EH (cell line): ENCODE results near the gene PDE8B.

Experiments used
- DNase-seq: peaks from one replicate; pipeline ENCODE4 v3.0.0-alpha.2; 2015; ENCODE audit warnings: low read depth

Gene PDE8B

DNA sequence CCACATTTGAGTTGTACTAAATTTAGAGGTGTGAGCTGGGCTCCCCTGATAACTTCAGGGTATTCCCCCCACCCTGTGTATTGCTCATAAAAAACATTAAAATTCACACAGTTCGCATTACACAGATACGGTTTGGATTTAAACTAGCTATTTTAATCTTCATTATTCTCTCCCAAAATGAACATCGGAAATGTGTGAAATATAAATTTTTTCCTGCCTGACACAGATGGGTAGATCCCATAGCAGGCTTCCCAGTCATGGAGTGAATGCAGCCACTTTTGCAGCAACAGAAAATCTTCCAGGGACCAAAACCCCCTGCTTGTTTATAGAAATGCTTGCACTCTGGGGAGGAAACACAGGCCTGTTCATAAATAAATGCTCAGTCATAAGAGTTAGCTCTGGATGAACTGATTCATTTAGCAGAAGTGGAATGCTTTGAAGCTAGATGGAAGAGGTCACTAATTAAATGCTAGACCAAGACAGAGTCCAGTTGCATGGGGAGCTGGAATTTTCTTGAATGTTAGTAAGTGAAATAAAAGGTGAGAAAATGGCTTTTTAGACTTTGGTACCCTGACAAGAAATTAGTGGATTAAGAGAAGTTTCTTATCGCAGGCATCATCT is 115.6 kb downstream of the PDE8B start:
- peak; percentile 34 for DNase-seq

GRCh38 chr5:77326986-77327734 is 116.7 kb downstream of the PDE8B start:
- DNase-seq = no peak

DNA sequence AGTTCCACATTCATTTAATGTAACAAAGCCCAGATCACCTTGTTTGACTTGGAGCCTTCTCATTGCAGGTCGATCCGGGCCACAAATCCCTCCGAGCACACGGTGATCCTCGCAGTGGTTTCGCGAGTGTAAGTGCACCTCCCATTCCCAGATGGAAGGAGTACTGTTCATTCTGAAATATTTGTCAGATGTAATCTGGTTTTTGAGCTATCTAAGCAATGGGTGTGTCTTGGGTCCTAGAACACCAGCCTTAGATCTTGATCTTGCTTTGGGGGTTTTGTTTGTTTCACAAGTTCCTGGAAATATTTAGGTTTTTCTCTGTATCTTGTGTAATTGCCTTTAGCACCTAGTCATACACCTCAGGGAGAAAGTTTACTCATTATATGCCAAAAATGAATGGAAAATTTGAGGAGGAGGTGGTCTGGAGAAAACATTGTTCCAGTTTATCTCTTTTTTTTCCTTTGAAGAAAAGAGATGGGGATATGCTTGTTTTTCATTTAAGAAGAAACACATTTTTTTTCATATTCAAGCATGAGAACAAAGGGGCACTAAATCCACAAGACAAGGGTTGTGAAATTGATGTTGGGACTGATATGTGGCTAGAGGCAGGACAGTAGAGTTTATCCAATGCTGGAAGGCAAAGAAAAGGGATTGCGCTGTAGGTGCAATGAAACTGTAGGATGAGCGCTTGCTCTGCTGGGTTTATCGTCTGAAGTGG is 118.6 kb downstream of the PDE8B start:
- no peak for DNase-seq

DNA sequence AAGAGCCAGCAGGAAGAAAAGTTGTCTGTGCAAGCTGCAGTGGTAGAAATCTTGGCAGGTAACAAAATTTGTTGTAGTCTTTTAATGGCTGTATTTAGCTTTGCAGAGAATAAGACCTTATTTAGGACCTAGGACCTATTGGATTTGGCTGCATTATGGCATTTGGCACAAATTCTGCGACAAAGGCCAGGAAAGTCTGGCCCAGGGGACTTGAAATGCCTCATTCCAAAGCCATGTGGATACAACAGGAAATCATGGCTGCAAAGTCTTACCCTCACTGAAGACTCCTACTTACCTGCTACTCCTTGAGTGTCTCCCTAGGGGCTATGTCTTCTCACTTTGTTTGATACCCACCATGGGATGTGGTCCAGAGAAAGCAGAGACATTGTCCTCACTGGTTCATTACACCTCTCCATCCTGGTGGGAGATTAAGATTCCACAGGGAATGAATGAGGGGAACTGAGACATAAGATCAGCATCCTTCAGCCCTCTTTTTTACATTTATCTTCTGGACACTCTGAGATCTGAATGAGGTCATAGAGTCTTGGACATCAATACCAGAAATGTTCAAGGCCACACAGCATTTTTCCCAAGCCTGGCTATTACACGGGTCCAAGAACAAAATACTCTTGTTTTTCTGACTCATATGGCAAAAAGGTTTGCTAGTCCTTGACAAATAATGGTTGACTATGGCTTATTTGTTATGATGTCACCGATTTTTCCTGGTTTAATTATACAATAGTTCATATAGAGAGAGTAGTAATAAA is 119.4 kb downstream of the PDE8B start:
- peak; percentile 28 for DNase-seq

GRCh38 chr5:77333036-77333435 is 122.6 kb downstream of the PDE8B start:
- no peak for DNase-seq

DNA sequence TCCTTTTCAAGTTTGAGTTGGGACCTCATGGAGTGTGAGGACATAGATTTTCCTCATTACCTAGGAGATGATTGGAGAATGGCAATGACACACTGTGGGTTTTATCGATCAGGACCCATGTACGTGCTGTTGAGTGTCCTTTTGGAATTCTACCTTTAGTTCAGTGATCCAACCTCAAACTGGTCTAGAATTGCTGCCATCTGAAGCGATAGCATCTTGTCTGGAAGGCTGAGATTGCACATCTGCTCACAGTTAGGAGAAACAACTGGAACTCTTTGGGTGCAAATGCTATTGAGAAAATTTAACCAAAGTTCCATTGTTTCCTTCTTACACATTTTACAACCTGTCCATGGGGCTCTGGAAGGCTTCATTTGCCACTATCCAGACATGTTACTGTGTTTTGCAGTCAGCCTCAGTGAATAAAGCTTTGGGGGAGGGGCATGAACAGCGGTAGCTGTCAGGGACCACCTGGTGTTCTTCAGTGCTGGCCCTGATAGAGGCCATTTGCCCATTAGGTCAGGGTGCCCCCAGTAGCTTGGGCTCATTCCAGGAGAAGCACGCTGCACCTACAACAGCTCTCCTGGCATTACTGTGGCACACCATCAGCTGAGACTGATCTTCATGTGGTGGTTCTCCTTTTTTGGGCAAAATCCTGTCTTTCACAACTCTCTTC is 123.1 kb downstream of the PDE8B start:
- DNase-seq = no peak

GRCh38 chr5:77337246-77337645 is 126.8 kb downstream of the PDE8B start:
- no peak for DNase-seq

- DNase-seq = no peak
These were observed 127.2 kb downstream of the PDE8B start for GRCh38 chr5:77337686-77338085.

DNA sequence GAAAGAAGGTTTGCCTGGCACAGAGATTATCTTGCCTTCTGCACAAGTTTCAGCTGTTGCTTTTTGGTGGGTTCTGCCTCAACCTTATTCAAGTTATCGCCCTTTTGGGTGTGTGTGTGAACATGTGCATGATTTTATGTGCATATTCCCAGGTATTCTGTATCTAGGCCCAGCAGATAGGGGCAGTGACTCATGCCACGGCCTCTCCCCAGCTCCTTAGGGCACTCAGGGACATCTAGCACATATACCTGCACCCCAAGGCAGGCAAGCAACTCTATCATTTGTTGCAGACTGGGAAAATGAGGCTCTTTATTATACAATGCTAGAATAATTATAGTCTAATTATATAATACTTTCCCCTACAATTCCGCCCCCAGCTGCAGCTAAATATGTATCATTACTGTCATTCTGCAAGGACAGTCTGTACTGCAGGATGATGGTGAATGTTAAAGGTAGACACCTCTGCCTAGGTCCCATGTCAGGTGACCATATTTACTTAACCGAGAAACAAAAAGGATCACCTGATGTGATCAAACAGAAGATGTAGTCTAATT is 128.9 kb downstream of the PDE8B start:
- no peak for DNase-seq

DNA sequence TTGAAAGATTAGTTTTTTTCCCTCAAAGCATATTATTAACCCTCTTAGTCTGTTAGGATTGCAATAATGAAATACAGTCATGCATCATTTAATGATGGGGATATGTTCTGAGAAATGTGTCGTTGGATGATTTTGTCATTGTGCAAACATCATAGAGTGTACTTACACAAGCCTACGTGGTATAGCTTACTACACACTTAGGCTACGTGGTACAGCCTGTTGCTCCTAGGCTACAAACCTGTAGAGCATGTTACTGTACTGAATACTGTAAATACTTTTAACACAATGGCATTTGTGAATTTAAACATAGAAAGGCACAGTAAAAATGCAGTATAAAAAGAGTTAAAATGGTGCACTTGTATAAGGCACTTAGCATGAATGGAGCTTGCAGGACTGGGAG is 132.7 kb downstream of the PDE8B start:
- DNase-seq = no peak

GRCh38 chr5:77347435-77348098 is 137.1 kb downstream of the PDE8B start:
- no peak for DNase-seq

DNA sequence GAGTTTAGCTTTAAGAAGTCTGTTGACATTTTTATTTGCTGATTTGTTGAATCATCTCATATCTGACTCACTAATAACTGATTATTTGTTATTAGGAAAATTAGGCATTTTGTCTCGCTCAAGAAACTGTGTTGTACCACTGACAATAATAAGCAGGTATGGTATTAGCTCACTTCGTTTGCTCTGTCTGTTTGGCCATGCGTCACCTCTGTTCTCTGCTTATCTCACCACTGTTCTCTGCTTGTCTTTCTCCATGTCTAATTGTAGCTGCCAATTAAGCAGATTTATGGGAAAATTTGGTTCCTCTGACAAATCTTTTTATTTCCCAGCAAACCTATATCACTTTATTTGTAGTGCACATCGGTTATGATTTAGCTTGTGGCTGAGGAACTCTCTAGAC is 142.8 kb downstream of the PDE8B start:
- DNase-seq = no peak

DNA sequence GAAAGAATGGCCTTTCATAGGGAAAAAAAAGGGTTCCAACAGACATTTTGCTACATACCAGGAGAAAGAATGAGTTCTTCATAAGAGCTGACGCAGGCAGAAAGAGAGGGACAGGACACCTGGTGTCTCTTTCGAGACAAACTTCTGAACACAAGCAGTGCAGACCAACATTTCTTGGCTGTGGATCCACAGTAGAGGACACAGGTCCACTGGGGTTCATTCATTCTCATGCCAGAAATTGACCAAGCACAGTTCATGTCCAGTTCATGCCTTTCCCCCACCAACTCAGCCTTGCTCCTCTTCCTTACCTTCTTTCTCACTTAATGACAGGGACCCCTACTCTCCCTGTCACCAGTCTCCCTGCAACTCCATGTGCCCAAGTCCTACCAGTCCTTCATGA is 144.0 kb downstream of the PDE8B start:
- DNase-seq = no peak

DNA sequence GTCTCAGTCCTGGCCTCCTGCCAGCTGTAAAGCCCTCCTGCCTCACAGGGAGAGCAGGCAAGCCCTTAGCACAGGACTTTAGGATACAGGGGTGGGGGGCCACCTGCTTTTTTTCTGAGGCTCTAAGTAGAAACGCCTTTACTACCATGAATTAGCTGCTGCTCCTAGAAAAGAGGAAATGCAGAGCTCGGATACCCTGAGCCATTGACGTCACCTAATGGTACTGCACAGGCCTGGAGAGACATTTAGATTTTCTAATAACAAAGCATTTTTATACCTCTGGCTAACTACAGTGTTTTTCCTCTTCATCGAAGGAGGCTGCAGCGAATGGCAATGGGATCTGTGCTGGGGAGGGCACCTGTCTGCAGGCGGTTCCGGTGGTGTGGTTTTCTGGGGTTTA is 144.6 kb downstream of the PDE8B start:
- DNase-seq = no peak

DNA sequence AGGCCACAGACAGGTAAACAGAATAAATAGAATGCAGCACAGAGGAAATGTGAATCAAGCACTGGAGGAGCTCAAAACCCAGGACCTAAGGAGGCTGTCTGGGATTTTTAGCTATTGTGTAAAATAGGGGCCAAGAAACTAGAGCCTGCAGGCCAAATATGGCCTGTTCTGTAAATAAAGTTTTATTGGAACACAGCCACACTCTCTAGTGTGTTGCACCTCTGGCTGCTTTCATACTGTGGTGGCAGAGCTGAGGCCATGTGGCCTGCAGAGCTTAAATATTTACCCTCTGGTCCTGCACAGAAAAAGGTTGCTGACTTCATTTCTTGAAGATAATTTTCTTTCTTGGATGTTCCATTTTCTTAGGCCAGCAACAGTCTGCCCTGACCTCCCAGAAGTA is 145.3 kb downstream of the PDE8B start:
- peak; percentile 32 for DNase-seq

GRCh38 chr5:77356740-77357139 is 146.3 kb downstream of the PDE8B start:
- DNase-seq = peak; percentile 89

DNA sequence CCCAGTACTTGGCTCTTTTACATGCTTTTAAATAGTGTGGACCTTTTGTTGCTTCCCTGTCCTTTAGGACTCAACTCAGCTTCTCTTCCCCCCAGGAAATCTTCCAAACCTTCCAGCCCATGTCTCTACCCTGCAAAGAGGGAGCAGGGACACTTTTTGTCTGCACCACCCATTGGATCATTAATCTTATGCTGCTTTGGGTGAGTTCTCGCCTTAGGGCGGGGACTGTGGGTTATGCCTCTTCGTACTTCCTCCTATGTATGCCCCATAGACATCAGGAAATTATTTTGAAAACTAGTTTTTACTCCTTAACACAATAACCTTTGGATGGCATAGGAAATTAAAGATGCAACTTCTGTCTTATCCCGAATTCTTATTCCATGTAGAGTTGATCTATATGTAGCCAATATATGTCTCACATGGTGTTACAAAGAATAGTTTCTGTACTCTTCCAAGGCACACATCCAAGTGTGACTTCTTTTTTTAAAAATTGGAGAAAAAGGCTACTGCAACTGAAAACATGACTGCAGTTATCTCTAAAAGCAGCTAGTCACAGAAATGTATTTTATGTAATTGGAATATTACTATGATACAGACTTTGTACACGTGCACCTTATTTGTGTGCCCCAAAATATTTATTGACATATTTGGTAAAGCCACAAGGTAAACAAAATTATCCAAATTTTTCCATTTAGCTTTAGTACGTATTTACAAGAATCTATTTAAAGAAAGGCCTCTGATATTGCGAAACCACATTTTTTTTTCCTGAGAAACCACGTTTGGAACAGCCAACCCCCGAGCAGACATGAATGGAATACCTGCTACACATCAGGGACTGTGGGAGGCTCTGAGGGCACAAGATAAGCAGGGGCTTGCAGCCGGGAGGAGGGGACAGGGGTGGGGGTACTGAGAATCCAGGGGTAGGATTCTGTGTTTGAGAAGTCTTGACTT is 148.1 kb downstream of the PDE8B start:
- DNase-seq = peak; percentile 89

DNA sequence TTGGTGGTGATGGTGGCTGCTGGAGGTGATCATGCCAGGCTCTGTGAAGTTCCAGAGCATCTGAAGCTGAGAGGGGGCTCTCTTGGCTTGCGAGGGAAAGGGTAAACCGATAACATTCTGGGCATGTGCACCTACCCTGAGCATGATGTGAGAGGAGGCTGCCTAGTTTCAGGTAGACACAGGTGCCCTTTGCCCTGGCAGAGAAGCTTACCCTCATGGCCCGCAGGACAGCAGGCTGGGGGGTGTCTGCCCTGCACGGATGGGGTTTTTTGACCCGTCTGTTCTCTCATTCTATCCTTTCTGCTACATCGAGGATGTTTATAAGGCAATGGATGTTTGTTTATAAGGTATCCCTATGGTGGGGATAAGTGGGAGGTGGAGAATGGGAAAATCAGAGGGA is 148.8 kb downstream of the PDE8B start:
- no peak for DNase-seq

GRCh38 chr5:77360381-77360780 is 149.9 kb downstream of the PDE8B start:
- DNase-seq = peak; percentile 74

DNA sequence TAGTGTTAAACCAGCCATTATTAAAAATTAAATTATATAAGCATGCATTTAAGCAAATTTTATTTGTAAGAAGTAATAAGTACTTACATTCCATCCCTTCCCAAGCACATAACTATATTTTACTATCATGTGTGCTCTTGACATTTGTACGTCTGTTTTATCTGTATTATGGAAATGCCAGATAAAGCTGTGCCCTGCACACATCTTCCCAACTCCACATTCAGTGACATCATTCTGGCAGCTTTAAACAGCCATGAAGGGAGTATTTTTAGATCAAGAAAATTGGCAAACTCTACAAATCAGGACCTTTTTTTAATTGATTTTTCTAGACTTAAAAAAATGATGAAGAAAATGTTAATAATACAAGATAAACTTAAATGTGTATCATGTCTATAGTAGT is 150.5 kb downstream of the PDE8B start:
- no peak for DNase-seq
